ENCODE measurements around the gene YKT6. TPM values are rescaled to one million over a fixed set of nuclear protein-coding genes. Genes with fewer than 3 reads are reported as not detected.

The YKT6 gene
- total RNA-seq, 1 donor from 2014 or later, result 131 TPM

DNA sequence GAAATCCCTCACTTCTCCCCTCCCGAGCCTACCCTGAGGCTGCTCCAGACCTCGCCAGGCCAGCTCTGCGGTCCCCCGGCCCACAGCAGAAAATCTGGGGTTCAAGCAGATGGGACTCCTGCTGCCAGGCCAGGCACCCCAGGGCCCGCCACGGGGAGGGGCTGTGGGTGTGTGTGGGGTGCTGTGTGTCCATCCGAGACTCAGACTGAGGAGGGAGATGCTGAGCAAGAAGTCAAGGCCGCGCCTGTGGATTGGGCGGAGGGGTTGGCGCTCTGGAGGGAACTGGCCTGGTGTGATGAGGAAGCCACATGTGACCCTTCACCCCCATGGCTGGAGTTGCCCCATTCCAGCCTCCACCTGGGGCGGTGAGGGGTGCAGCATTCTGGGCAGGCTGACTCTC is 51.1 kb downstream of the YKT6 start:
- no peak for DNase-seq (ENCODE audit: low spot score)
- no peak overlapping the region for H3K4me3 Mint-ChIP-seq (ENCODE audit: unreplicated experiment)
- H3K27ac Mint-ChIP-seq (ENCODE audit: unreplicated experiment), result no peak overlapping the region
- TF ChIP-seq CTCF (IDR thresholded peaks at IDR 0.05), result no peak
- no peaks in the 10 kb centered on the region for H3K9me3 Mint-ChIP-seq (ENCODE audit: low read depth)
- no peaks in the 10 kb centered on the region for H3K4me1 Mint-ChIP-seq (ENCODE audit: low read depth)
- no peaks in the 10 kb centered on the region for H3K36me3 Mint-ChIP-seq (ENCODE audit: low read depth)
- H3K27me3 Mint-ChIP-seq (ENCODE audit: low read depth), result no peaks in the 10 kb centered on the region

DNA sequence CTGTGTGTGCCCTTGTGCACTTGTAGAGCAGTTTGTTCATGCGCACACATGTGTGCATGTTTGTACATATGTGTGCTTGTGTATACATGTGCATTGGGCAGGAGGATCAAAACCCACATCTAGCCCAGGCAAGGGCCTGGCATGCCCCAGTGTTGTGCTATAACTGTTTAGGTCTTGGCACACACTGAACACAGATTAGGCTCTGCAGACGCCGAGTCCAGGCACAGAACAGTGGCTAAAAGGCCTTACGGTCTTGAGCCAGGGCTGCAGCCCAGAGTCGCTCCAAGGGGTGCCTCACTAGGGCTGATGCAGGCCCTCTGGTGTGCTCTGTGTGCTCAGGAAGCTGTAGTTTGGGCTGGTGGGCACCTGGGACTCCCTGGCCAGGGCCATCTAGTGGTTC is 55.7 kb downstream of the YKT6 start:
- H3K27me3 Mint-ChIP-seq (ENCODE audit: low read depth), result no peaks in the 10 kb centered on the region
- TF ChIP-seq CTCF (IDR thresholded peaks at IDR 0.05), result no peak

DNA sequence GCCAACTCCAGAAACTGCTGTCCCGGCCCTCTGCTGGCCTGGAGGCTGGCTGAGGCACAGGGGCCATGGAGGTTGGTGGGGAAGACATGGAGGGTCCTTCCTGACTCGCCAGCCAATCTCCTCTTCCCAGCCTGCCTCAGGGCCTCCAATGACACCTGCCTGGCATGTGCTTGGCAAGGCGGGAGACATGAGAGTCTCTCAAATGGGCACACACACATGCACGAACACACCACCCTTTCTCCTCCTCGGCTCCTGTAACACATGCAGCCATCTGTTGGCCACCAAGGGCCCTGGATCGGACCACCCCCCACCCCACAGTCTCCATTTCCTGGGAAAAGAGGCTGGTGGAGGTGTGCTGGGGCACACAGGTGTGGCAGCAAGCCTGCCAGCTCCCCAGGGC is 56.4 kb downstream of the YKT6 start:
- no peak for TF ChIP-seq CTCF (IDR thresholded peaks at IDR 0.05)
- Mint-ChIP-seq H3K27me3 (ENCODE audit: low read depth) (no peaks in the 10 kb centered on the region), H3K9me3 (ENCODE audit: low read depth) (no peaks in the 10 kb centered on the region), H3K4me3 (ENCODE audit: unreplicated experiment) (no peak overlapping the region), H3K36me3 (ENCODE audit: low read depth) (no peaks in the 10 kb centered on the region), H3K4me1 (ENCODE audit: low read depth) (peaks cover 28% of the 10 kb centered on the region), H3K27ac (ENCODE audit: unreplicated experiment) (peak overlapping the region; percentile 84)
- DNase-seq (ENCODE audit: low spot score), result no peak

More for the DNA sequence above, 55.7 kb downstream of the YKT6 start:
- H3K4me1 Mint-ChIP-seq (ENCODE audit: low read depth), result peaks cover 28% of the 10 kb centered on the region
- no peak for DNase-seq (ENCODE audit: low spot score)
- H3K36me3 Mint-ChIP-seq (ENCODE audit: low read depth), result no peaks in the 10 kb centered on the region
- no peak overlapping the region for H3K4me3 Mint-ChIP-seq (ENCODE audit: unreplicated experiment)
- H3K9me3 Mint-ChIP-seq (ENCODE audit: low read depth), result no peaks in the 10 kb centered on the region
- no peak overlapping the region for H3K27ac Mint-ChIP-seq (ENCODE audit: unreplicated experiment)

DNA sequence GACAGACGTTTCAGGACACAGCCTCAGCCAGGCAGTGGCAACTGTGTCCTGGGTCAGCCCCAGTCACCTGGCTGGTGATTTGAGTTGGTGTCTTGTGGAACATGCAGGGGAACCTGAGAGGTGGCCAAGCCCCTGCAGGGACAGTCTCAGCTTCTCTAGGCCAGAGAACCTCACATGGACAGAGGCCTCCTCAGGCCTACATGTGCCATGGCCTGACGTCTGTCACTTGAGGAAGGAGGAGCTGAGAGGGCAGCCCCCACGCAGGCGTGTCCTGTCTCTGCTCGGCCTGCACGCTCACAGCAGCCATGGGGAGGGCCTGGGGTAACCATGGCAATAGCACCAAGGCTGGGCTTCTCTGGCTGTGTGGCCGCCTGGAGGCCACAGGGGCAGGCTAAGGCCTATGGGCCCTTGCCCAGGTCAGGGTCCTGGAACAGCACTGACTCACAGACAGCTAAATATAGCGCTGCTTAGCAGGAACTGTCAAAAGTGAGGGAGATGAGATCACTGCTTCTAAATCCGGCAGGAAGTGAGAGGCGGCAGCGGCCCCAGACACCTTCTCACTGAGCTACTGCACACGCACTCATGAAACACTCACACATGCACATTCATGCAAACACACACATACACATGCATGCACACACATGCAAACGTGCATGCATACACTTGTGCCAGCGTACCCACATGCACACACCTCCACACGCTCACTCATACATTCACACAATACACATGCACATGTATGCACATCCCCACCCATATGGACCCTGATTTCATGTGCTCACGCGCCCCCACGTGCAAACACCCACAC is 57.0 kb downstream of the YKT6 start:
- DNase-seq (ENCODE audit: low spot score), result no peak
- H3K4me3 Mint-ChIP-seq (ENCODE audit: unreplicated experiment), result no peak overlapping the region
- no peaks in the 10 kb centered on the region for H3K9me3 Mint-ChIP-seq (ENCODE audit: low read depth)
- TF ChIP-seq CTCF (IDR thresholded peaks at IDR 0.05), result no peak
- peaks cover 28% of the 10 kb centered on the region for H3K4me1 Mint-ChIP-seq (ENCODE audit: low read depth)
- peak overlapping the region; percentile 84 for H3K27ac Mint-ChIP-seq (ENCODE audit: unreplicated experiment)
- H3K36me3 Mint-ChIP-seq (ENCODE audit: low read depth), result no peaks in the 10 kb centered on the region
- no peaks in the 10 kb centered on the region for H3K27me3 Mint-ChIP-seq (ENCODE audit: low read depth)

DNA sequence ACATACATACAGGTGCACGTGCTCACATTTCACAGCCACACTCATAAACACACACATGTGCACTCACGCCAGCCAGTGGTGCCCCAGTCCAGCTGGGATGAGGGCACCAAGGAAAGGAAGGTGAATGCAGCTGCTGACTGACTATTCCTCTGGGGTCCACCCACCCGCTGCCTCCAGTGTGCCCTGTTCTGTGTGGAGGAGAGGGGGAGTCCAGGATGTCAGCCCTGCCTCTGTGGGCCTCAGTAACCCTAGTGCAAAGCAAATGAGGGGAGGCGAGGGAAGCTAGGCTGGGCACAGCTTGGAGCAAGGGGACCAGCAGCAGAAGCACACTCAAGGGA is 57.6 kb downstream of the YKT6 start:
- no peaks in the 10 kb centered on the region for H3K9me3 Mint-ChIP-seq (ENCODE audit: low read depth)
- TF ChIP-seq CTCF (IDR thresholded peaks at IDR 0.05), result no peak
- no peaks in the 10 kb centered on the region for H3K36me3 Mint-ChIP-seq (ENCODE audit: low read depth)
- H3K27me3 Mint-ChIP-seq (ENCODE audit: low read depth), result no peaks in the 10 kb centered on the region
- H3K4me3 Mint-ChIP-seq (ENCODE audit: unreplicated experiment), result no peak overlapping the region
- H3K27ac Mint-ChIP-seq (ENCODE audit: unreplicated experiment), result peak overlapping the region; percentile 84
- peaks cover 28% of the 10 kb centered on the region for H3K4me1 Mint-ChIP-seq (ENCODE audit: low read depth)
- DNase-seq (ENCODE audit: low spot score), result no peak
